ENCODE results near the gene GRAP2. TPM values are rescaled to one million over a fixed set of nuclear protein-coding genes. Genes with fewer than 3 reads are reported as not detected.
"Not testable (repeated sequence)": the region's sequence is repeated elsewhere in the genome, so short reads cannot be mapped to it uniquely, and the experiment has no call there.

The GRAP2 gene
- polyA plus RNA-seq, 3 donors = 0.61 to 1.3 (median 1.1) TPM

DNA sequence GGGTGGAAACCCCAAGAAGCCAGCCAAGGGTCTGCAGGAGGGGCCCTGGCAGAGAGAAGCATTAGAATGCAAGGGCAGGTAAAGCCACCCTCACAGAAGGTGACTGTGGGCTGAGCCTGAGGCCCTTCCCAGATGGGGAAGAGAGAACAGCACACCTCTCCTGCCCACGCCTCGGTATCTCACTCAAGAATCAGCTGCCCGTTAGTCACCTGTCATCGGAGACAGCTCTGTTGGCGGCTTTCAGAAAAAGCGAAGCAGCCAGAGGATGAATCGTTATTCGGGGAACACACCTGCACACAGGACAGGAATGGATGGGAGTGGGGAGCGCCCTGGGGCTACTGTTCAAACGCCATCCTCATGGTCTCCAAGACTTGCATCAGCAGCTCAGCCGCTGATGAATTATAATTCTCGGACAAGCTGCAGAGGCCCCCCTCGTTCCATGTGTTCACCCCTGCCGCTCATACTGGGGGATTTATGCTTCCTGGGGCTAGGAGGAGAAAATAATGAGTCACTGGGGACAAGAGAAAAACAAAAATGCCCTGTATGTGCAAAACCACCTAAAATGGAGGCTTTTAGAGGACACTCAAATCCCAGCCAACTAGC lies 37.7 kb downstream of the GRAP2 start:
- DNase-seq (ENCODE audit: extremely low read depth in 1 of 11, low read depth in 9 of 11, low spot score in 4 of 11) = no peak

DNA sequence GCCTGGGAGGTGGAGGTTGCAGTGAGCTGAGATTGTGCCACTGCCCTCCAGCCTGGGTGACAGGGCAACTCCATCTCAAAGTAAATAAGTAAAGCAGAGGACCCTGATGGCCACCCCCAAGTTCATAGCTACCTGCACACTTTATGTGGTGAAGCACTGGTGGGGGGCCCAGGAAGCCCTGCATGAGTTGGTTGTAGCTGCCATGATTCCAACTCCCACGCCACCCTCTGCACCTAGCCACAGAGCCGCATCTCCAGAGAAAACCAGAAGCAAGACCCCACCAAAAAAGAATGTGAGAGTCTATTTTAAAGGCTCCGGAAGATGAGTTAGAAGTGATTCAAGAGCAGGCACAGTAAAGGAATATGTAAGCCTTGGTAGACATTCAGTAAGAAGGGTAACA lies 38.9 kb downstream of the GRAP2 start:
- no peak for DNase-seq (ENCODE audit: extremely low read depth in 1 of 11, low read depth in 9 of 11, low spot score in 4 of 11)

DNA sequence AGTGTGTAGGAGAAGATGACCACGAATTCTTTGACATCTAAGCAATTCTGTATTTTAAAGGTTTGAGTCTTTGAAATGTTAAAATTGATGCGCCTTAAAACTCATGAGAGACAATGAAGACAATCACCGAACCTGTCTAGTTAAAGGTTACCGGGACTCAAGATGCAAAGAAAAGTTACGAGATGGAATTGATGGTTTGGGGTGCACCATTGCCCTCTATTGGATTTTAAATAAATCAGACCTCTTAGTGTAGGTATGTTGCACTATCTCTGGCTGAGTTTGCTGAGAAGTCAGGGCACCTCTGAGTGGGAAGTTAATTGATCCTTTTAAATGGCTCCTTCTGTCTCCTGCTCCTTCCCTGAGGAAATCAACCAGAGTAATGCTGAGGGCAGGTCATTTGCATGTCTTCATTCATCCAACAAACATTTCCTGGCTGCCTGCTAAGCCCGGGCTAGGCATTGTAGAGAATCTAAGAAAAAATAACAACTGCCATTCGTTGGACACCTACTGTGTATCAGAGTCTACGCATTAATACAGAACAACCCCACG lies 39.9 kb downstream of the GRAP2 start:
- DNase-seq (ENCODE audit: extremely low read depth in 1 of 11, low read depth in 9 of 11, low spot score in 4 of 11) = no peak

DNA sequence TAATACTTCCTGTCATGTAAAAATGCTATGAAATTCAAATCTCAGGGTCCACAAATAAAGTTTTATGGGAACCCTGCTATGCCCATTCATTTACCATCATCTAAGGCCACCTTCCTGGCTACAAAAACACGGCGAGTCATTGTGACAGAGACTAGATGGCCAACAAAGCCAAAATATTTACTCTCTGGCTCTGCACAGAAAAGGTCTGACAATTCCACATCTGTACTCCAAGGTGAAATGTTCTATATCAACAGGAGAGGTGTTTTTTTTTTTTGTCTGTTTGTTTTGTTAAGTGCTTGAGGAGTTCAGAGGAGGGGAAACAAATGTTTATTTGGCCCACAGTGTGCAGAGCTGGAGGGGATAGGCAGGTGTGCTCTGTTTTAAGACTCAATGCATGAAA lies 40.7 kb downstream of the GRAP2 start:
- DNase-seq (ENCODE audit: extremely low read depth in 1 of 11, low read depth in 9 of 11, low spot score in 4 of 11) = no peak

DNA sequence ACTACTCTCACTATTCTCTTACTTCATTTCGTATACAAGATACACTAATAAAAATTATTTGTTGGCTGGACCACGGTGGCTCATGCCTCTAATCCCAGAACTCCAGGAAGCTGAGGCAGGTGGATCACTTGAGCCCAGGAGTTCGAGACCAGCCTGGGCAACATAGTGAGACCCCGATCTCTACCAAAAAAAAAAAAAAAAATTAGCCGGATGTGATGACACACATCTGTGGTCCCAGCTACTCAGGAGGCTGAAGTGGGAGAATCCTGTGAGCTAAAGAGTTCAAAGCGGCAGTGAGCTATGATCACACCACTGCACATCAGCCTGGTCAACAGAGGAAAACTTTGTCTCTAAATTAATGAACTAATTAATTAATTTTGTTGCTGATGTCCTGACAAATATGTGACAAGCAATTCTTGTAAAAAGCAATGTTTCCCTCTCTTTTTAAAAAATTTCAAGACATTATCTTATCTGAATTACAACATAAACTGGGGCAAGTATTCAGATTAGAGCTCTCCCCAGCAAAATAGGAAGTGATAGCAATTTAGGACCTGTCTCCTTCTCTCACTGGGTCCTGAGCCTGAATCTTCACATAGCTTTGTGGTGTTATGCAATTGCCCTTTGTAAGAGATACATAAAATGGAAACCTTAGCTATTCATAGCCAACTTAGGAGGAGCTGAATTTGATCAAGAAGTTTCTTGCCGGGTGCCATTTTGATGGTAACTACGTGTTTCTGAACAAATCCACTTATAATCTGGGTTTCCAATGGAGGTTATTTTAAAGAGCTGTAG lies 41.8 kb downstream of the GRAP2 start:
- no peak for DNase-seq (ENCODE audit: extremely low read depth in 1 of 11, low read depth in 9 of 11, low spot score in 4 of 11)

DNA sequence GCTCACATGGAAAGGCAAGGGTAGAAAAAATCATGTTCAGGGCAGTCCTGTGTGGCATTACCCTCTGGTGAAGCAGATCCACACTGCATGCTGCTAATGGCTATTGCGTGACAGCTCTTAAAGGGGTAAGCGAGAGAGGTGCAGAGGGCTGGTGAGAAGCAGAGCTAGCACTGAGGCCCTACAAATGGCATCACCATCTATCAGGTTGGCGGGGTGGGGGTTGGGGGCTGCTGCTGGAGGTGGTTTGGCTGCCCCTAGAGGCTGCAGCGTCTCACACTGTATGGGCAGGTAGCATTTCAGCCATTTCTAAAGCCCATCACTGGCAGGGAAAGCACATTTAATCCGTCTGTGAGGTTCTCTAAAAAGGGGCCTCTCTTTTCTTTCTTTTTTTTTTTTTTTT lies 42.5 kb downstream of the GRAP2 start:
- no peak for DNase-seq (ENCODE audit: extremely low read depth in 1 of 11, low read depth in 9 of 11, low spot score in 4 of 11)

DNA sequence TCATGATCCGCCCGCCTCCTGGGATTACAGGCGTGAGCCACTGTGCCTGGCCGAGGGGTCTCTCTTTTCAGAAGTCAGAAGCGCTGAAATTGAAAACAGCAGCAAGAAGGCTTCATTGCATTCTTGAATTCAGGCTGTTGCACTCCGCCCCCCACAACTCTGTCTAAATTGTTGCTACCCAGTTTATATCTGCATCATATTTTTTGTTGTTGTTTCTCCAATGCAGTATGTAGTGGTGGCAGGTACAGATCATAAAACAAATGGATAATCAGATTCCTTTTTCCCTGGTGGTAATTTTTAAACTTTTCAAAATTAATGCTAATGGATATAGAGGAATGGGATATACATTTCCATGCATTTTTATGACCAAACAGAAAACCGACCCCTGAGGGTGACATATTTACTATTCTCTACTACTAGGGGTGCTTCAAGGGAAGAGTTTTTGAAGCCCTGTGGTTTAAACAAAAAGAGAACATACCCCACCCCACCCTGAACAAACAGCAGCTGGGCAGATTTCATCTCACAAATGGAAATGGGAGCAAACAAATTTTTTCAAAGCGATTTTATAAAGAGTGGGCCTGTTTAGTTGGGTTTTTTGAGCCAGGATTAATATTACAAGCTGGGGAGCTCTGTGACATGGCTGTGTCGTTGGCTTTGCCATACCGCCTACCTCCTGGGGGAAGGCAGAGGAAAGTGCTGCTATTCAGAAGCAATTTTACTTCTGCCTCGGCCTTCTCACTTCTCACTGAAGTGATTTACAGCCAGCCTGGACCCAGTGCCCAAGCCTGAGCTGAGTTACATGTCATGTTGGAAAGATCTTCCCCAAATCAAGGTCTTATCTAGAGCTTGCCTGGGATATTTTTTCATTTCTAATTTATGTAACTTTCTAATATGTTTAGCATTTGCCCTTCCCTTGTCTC lies 43.3 kb downstream of the GRAP2 start:
- DNase-seq (ENCODE audit: extremely low read depth in 1 of 11, low read depth in 9 of 11, low spot score in 4 of 11) = no peak

DNA sequence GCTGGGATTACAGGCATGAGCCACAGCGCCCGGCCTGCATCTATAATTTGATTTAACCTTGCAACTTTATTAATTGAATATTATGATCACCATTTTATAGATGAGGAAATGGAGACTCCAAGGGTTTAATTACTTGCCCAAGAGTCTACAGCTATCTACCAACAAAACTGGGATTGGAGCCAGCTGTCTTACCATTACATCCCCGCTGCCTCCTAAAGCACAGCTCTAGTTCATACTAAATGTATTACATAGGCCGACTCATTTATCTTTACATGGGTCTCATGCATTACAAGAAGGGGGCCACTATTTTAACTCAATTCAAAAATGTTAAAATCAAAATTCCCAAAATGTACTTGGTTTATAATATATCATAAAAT lies 45.2 kb downstream of the GRAP2 start:
- DNase-seq (ENCODE audit: extremely low read depth in 1 of 11, low read depth in 9 of 11, low spot score in 4 of 11) = no peak

DNA sequence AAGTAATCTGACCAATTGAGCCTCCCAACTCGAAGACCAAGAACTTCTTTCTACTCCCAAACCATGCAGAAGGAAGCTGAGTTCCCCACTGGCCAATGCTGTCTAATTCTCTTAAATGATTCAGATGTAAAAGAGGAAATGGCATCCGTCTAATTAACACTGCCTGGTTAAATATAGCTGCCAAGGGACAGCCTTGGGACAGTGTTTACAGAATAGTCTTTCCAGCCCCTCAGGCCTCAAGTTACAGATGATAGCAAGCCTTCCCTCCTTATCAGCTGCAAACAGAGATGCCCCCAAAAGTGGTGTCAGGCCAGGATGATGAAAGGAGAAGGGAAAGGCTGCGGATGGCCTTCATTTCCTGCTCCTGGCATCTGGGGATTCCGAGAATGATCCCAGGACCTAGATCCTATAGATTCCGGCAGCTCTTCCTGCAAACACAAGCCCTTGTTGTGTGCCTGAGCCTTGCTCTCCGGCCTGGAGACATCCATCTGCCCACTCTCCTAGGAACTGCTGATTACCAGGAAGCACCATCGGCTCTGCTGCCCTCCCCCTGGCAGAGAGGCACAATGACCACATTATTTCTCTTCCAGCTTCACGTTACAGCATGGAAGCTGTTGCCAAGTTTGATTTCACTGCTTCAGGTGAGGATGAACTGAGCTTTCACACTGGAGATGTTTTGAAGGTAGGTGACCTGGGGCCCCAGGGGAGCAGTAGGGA lies 45.8 kb downstream of the GRAP2 start:
- no peak for DNase-seq (ENCODE audit: extremely low read depth in 1 of 11, low read depth in 9 of 11, low spot score in 4 of 11)

DNA sequence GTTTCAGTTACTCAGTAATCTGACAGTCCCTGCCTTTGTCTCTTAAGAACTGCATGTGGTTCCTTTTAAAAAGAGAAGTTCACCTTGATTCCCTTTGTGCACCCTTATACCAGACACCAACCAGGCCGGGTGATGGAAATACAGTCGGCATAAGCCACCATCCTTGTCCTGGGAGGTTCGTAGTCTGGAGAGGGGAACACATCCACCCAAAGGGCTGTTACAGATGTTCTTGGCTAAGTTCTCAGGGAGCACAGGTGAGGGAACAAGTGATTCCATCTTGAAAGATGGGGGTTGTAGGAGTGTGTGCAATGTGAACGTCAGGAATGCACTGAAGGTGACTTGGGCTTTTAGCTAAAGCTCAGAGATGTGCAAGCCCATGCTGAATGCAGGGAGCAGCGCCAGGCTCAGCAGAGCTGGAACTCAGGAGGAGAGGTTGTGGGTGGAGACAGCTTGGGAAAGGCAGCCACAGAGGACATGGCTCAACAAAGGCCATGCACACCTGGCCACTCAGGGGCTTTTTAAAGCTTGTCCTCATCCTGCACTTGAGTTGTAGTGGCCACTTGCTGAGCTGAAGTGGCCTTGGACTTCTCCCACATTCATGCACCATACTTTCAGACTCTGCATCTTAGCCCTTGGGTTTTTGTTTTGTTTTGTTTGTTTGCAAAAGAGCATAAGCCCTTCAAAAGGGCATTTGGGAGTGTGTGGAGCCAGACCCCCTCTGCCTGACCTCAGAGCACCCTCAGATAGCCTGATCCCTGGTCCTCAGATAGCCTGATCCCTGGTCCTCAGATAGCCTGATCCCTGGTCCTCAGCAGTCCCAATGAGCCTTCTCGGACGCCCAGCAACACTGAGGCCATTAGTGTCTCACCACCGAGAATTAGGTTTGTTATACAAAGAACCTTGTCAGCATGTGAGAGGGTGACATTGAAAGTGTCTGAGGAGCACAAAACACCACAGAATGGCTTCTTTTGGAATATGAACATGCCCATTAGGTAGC lies 46.6 kb downstream of the GRAP2 start:
- no peak for DNase-seq (ENCODE audit: extremely low read depth in 1 of 11, low read depth in 9 of 11, low spot score in 4 of 11)

DNA sequence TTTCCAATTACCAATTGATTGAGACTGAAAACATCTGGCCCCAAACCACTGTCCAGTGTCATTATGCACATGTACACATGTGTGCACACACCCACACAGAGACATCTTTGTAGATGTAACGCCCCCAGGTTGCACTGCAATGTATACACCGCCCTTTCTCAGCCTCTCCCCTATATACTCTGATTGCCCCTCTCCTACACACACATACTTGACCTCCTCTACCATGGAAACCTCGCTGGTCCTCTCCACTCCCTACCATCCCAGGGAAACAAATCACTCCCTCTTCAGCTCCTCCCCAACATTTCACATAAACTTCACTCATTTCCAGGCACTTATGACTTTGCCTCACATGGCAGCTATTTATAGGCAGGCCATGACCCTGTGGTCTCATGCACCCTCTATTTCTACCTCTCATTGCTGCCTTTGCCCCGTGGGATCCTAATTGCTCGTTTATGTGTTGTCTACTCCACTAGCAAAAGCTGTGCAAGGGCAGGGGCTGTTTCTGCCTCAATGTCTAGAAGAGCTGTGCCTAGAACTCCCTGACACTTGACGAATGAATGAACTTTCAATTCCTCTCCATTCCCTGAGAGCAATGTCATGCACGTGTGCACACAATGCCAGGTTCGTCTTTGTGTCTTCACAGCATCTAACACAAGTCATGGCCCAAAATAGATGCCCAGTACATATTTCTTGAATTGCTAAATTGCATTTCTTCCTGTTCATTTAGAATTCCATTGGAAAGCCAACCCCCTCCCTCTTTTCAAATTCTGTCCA lies 49.3 kb downstream of the GRAP2 start:
- no peak for DNase-seq (ENCODE audit: extremely low read depth in 1 of 11, low read depth in 9 of 11, low spot score in 4 of 11)

DNA sequence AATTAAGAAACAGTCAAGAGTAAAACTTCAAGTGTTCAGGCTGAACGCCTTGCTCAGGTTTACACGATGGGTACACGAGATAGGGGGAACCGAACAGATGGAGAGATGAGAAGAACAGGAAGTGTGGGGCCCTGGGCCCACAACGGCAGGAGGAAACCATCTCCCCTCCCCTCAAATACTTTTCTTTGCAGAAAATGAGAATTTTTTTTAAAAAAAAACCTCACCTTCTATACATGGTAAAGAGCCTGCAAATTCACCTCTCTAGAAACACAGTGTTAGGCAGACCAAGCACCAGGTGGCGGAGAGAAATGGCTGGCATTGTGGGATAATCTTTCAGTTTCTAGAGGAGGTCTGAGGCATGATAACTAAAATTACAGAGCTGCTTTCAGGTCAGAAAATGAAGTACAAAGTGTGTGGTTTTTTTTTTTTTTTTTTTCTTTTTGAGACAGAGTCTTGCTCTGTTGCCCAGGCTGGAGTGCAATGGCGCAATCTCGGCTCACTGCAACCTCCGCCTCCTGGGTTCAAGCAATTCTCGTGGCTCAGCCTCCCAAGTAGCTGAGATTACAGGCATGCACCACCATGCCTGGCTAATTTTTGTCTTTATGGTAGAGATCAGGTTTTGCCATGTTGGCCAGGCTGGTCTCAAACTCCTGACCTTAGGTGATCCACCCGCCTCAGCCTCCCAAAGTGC lies 50.9 kb downstream of the GRAP2 start:
- DNase-seq (ENCODE audit: extremely low read depth in 1 of 11, low read depth in 9 of 11, low spot score in 4 of 11) = not testable (repeated sequence)

DNA sequence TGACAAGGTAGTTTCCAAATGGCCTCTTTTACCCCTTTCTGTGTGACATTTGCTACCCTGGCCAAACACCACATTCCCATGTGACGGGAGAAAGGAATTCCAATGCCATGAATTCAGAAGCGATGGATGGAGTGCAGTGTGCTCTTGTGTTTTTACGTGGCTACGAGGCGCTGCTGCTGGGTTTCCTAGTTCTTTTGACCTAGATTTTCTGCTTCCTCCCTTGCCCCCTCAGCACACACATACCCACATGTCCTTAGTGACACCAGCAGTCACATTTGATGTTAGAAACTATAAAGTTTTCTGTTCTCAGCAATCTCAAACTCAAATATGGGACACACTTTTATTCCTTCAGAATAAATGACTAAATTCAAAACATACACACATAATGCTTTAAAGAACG lies 51.5 kb downstream of the GRAP2 start:
- no peak for DNase-seq (ENCODE audit: extremely low read depth in 1 of 11, low read depth in 9 of 11, low spot score in 4 of 11)

DNA sequence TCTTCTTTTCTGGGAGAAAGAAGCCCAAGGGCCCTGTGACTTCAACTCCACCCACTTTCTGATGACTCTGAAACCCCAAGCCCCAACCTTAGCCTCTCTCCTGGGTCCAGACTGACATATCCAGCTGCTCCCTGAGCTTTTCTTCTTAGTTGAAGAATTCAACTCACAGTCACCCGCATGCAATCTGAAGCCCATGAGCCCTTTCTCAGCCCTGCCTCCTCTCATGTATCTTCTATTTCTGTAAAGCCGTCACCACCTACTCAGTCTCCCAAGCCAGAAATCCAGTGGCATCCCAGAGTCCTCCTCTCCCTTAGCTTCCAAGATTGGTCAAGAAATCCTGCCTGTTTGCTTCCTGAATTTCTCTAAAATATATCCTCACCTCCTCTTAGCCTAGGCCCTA lies 52.2 kb downstream of the GRAP2 start:
- DNase-seq (ENCODE audit: extremely low read depth in 1 of 11, low read depth in 9 of 11, low spot score in 4 of 11) = no peak

DNA sequence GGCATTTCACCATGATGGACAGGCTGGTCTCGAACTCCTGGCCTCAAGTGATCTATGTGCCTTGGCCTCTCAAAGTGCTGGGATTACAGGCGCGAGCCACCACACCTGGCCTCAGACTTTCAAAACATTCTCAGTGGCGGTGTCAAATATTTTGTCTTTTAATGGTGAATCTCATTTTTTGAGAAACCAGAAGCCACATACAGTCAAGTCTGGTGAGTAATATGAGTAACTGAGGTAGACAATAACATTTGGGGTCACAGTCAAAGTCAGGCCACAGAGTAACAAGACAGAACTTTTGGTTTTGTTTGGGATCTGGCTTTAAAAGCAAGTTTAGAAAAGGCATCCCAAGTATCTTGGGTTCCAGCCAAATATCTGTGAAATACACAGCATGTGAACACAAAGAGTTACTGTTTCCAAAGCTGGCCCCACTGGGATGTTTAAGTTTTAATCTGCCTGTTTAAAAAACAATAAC lies 53.7 kb downstream of the GRAP2 start:
- peak in 3 of 11 donors; percentile 36 to 57 (median 43) for DNase-seq (ENCODE audit: extremely low read depth in 1 of 11, low read depth in 9 of 11, low spot score in 4 of 11)

DNA sequence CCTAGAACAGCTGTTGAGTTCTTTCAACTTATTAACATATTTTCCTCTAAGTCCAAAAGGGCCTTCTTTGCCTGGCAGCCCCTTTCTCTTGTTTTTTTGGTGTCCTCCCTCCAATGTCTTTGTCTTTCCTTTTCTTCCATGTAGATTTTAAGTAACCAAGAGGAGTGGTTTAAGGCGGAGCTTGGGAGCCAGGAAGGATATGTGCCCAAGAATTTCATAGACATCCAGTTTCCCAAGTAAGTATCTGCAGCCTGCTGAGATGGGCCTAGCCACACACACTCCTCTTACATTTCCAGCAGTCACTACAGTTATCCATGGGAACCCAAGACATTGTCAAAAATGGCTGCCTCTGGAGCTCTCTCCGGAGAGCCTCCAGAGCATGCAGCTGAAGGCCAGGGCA lies 54.8 kb downstream of the GRAP2 start:
- DNase-seq (ENCODE audit: extremely low read depth in 1 of 11, low read depth in 9 of 11, low spot score in 4 of 11) = no peak
